Gastroesophageal sphincter (tissue), 4 donors: Measurements from ENCODE around the gene MCM5. TPM values are rescaled to one million over a fixed set of nuclear protein-coding genes. Genes with fewer than 3 reads are reported as not detected.

Experiments
- ATAC-seq: fragments of 150-250 bp; one replicate; pipeline ENCODE4 v1.9.1; 2016; ENCODE audit warnings: mild to moderate bottlenecking, moderate library complexity
- H3K27ac ChIP-seq, 4 donors: fragments of 200-600 bp; sonication (generic) in 3 of 4; 1 replicate in 3 of 4; 2 replicates in 1 of 4; pipeline ENCODE4 v1.5.1; 2016 to 2019
- H3K27me3 ChIP-seq: fragments of 200-600 bp; sonication (generic); one replicate; pipeline ENCODE4 v1.5.1; 2019
- H3K36me3 ChIP-seq, 2 donors: fragments of 200-600 bp; sonication (generic); one replicate each; pipeline ENCODE4 v1.5.1; 2019; ENCODE audit warnings: control low read depth in 1 of 2
- H3K4me1 ChIP-seq, 3 donors: fragments of 200-600 bp; sonication (generic); 1 replicate in 2 of 3; 2 replicates in 1 of 3; pipeline ENCODE4 v1.5.1; 2016 to 2019; ENCODE audit warnings: control low read depth in 2 of 3
- H3K4me3 ChIP-seq, 2 donors: fragments of 200-600 bp; sonication (generic); one replicate each; pipeline ENCODE4 v1.5.1; 2019; ENCODE audit warnings: mild to moderate bottlenecking in 1 of 2, moderate library complexity in 1 of 2
- H3K9me3 ChIP-seq, 3 donors: fragments of 200-600 bp; sonication (generic); one replicate each; pipeline ENCODE4 v1.5.1; 2017 to 2019; ENCODE audit warnings: control low read depth in 2 of 3
- CTCF ChIP-seq, 4 experiments: fragments of 200-600 bp in 2 of 4; fragments of 450-650 bp in 2 of 4; sonication (generic) in 1 of 4; IDR thresholded peaks; one replicate each; pipeline ENCODE4 v1.5.1; 2017 to 2019; ENCODE audit warnings: antibody characterized with exemption in 4 of 4, mild to moderate bottlenecking in 2 of 4, moderate library complexity in 2 of 4
- EP300 ChIP-seq: sonication (generic); formaldehyde crosslinking; IDR thresholded peaks from one replicate; pipeline ENCODE4 v1.6.1; 2017; ENCODE audit warnings: antibody characterized with exemption, mild to moderate bottlenecking
- POLR2A ChIP-seq, 2 donors: fragments of 450-650 bp; IDR thresholded peaks; one replicate each; pipeline ENCODE4 v1.6.1; 2017; ENCODE audit warnings: antibody characterized with exemption in 2 of 2, mild to moderate bottlenecking in 2 of 2, moderate library complexity in 1 of 2
- POLR2AphosphoS5 ChIP-seq: sonication (generic); formaldehyde crosslinking; IDR thresholded peaks from one replicate; pipeline ENCODE4 v1.6.1; 2017; ENCODE audit warnings: antibody characterized with exemption
- WGBS, 2 donors: methylation state at CpG; one replicate each; pipeline ENCODE4 v1.1.5; 2018; ENCODE audit warnings: low coverage in 1 of 2; 5-methylcytosine and 5-hydroxymethylcytosine counted together
- total RNA-seq, 4 donors: library from RNA; depleted of rRNA; stranded (reverse); fragments of >200 nt; gene quantifications; one replicate each; pipeline ENCODE4 v1.1.0, GENCODE V29; 2016

Gene MCM5
- total RNA-seq, 4 donors from 2014 or later, result 14.5 to 19.2 (median 15.3) TPM

GRCh38 chr22:35375526-35375925 is 24.4 kb upstream of the MCM5 start:
- TF ChIP-seq EP300, result no peak
- no peak for TF ChIP-seq POLR2AphosphoS5
- no peak for TF ChIP-seq POLR2A (IDR thresholded peaks at IDR 0.05)
- no peak for TF ChIP-seq CTCF (IDR thresholded peaks at IDR 0.05)
- ATAC-seq, result no peak
- Histone ChIP-seq H3K27me3 (no peaks in the 10 kb centered on the region), H3K4me1 (peaks cover 0 to 41% (median 19%) of the 10 kb centered on the region in 3 donors), H3K27ac (no peak overlapping the region), H3K9me3 (no peaks in the 10 kb centered on the region), H3K4me3 (no peak overlapping the region), H3K36me3 (no peaks in the 10 kb centered on the region)
- 40 to 71% methylated on average over 1 to 7 of the region's 8 CpGs for WGBS, 2 donors

- 9 to 24% methylated on average over 3 to 8 of the region's 17 CpGs for WGBS, 2 donors
- Histone ChIP-seq H3K27me3 (no peaks in the 10 kb centered on the region), H3K36me3 (no peaks in the 10 kb centered on the region), H3K9me3 (no peaks in the 10 kb centered on the region), H3K4me3 (no peak overlapping the region), H3K4me1 (peaks cover 0 to 49% (median 26%) of the 10 kb centered on the region in 3 donors), H3K27ac (peak overlapping the region; percentile 14 to 81 (median 74))
- peak; percentile 73 for ATAC-seq
- TF ChIP-seq POLR2A (IDR thresholded peaks at IDR 0.05) (no peak), EP300 (no peak), POLR2AphosphoS5 (peak; percentile 93), CTCF (IDR thresholded peaks at IDR 0.05) (peak in 1 of 4 experiments; percentile 4)
Measured at GRCh38 chr22:35376728-35377472, 23.0 kb upstream of the MCM5 start.

- no peaks in the 10 kb centered on the region for H3K9me3 ChIP-seq
- H3K27ac ChIP-seq, result peak overlapping the region in 3 of 4 donors; percentile 71 to 81 (median 78)
- peaks cover 0 to 47% (median 22%) of the 10 kb centered on the region in 3 donors for H3K4me1 ChIP-seq
- WGBS, 2 donors, result no CpG with 5 or more reads among the region's 3 CpGs
- no peaks in the 10 kb centered on the region for H3K27me3 ChIP-seq
- TF ChIP-seq CTCF (IDR thresholded peaks at IDR 0.05), result no peak
- no peak for TF ChIP-seq POLR2A (IDR thresholded peaks at IDR 0.05)
- no peak for TF ChIP-seq EP300
- no peak for TF ChIP-seq POLR2AphosphoS5
- no peaks in the 10 kb centered on the region for H3K36me3 ChIP-seq
- ATAC-seq, result no peak
- no peak overlapping the region for H3K4me3 ChIP-seq
Measured at GRCh38 chr22:35377735-35378134, 22.2 kb upstream of the MCM5 start.

GRCh38 chr22:35378621-35379020 is 21.3 kb upstream of the MCM5 start:
- peaks cover 0 to 55% (median 22%) of the 10 kb centered on the region in 3 donors for H3K4me1 ChIP-seq
- H3K27me3 ChIP-seq, result no peaks in the 10 kb centered on the region
- H3K9me3 ChIP-seq, result no peaks in the 10 kb centered on the region
- WGBS, 2 donors, result 90 to 91% methylated on average over 3 of the region's 3 CpGs
- no peak for ATAC-seq
- H3K27ac ChIP-seq, result no peak overlapping the region
- TF ChIP-seq POLR2A (IDR thresholded peaks at IDR 0.05) (no peak), POLR2AphosphoS5 (no peak), CTCF (IDR thresholded peaks at IDR 0.05) (no peak), EP300 (no peak)
- no peak overlapping the region for H3K4me3 ChIP-seq
- H3K36me3 ChIP-seq, result peaks cover 0 to 5% of the 10 kb centered on the region in 2 donors
